ENCODE measurements around the gene ZCCHC17. TPM values are rescaled to one million over a fixed set of nuclear protein-coding genes. Genes with fewer than 3 reads are reported as not detected.

The ZCCHC17 gene
- total and polyA plus RNA-seq, 2 experiments from 2014 or later: 25.9 to 44.3 TPM

DNA sequence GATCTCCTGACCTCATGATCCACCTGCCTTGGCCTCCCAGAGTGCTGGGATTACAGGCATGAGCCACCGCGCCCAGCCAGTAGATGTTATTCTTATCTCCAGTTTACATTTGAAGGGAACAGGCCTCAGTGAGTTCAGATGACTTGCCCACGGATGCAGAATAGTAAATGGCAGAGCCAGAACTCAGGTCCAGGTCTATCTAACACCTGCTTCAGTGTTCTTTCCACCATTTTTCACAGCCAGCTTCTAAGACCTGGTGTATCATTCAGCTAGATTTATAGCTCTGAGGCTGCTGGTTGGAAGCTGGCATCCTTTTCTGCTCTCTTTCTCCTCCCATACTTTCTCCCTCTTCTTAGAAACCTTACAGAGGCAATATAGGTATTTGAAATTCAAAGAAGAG is 65.2 kb downstream of the ZCCHC17 start:
- 87% methylated on average over 3 of the region's 3 CpGs for WGBS (ENCODE audit: low lambda C conversion rate, missing lambda C conversion rate)
- Histone ChIP-seq H3K4me1 (ENCODE audit: insufficient read depth) (no peaks in the 10 kb centered on the region), H3K9me2 (replicated peaks; ENCODE audit: insufficient read depth) (no peaks in the 10 kb centered on the region), H3K4me2 (no peak overlapping the region), H2AFZ (no peak overlapping the region), H3K9me3 (ENCODE audit: low read depth) (no peaks in the 10 kb centered on the region), H4K20me1 (ENCODE audit: insufficient read depth, poor library complexity, severe bottlenecking) (no peaks in the 10 kb centered on the region), H3K4me3 (no peak overlapping the region), H3K79me2 (no peaks in the 10 kb centered on the region), H3K36me3 (replicated peaks; ENCODE audit: insufficient read depth, low read depth) (no peaks in the 10 kb centered on the region), H3K27me3 (no peaks in the 10 kb centered on the region), H3K27ac (no peak overlapping the region)
- no peak for TF ChIP-seq CTCF (IDR thresholded peaks at IDR 0.05; ENCODE audit: poor library complexity)
- no peak for DNase-seq (ENCODE audit: low spot score)

- H3K4me3 ChIP-seq: no peak overlapping the region
- no peaks in the 10 kb centered on the region for H3K79me2 ChIP-seq
- DNase-seq (ENCODE audit: low spot score): no peak
- H3K27me3 ChIP-seq: no peaks in the 10 kb centered on the region
- no peaks in the 10 kb centered on the region for H3K4me1 ChIP-seq (ENCODE audit: insufficient read depth)
- H2AFZ ChIP-seq: no peak overlapping the region
- no peaks in the 10 kb centered on the region for H3K36me3 ChIP-seq (replicated peaks; ENCODE audit: insufficient read depth, low read depth)
- no peaks in the 10 kb centered on the region for H3K9me3 ChIP-seq (ENCODE audit: low read depth)
- no peaks in the 10 kb centered on the region for H3K9me2 ChIP-seq (replicated peaks; ENCODE audit: insufficient read depth)
- TF ChIP-seq CTCF (IDR thresholded peaks at IDR 0.05; ENCODE audit: poor library complexity): no peak
- no peak for TF ChIP-seq EZH2 (IDR thresholded peaks at IDR 0.05; ENCODE audit: borderline replicate concordance)
- TF ChIP-seq EZH2phosphoT487 (IDR thresholded peaks at IDR 0.05; ENCODE audit: low read depth, severe bottlenecking, unreplicated experiment): no peak
- H4K20me1 ChIP-seq (ENCODE audit: insufficient read depth, poor library complexity, severe bottlenecking): no peaks in the 10 kb centered on the region
- no peak overlapping the region for H3K4me2 ChIP-seq
- WGBS (ENCODE audit: low lambda C conversion rate, missing lambda C conversion rate): 97% methylated on average over 3 of the region's 3 CpGs
- H3K27ac ChIP-seq: no peak overlapping the region
Measured at GRCh38 chr1:31364561-31365250, 67.9 kb downstream of the ZCCHC17 start.

GRCh38 chr1:31366796-31367195 is 70.0 kb downstream of the ZCCHC17 start:
- Histone ChIP-seq H2AFZ (no peak overlapping the region), H3K9me2 (replicated peaks; ENCODE audit: insufficient read depth) (no peaks in the 10 kb centered on the region), H3K79me2 (no peaks in the 10 kb centered on the region), H3K27ac (no peak overlapping the region), H3K4me2 (no peak overlapping the region), H3K27me3 (no peaks in the 10 kb centered on the region), H3K4me3 (no peak overlapping the region), H3K9me3 (ENCODE audit: low read depth) (no peaks in the 10 kb centered on the region), H3K4me1 (ENCODE audit: insufficient read depth) (peaks cover 17% of the 10 kb centered on the region), H3K36me3 (replicated peaks; ENCODE audit: insufficient read depth, low read depth) (no peaks in the 10 kb centered on the region), H4K20me1 (ENCODE audit: insufficient read depth, poor library complexity, severe bottlenecking) (no peaks in the 10 kb centered on the region)
- WGBS (ENCODE audit: low lambda C conversion rate, missing lambda C conversion rate): 72% methylated on average over 2 of the region's 2 CpGs
- no peak for TF ChIP-seq EZH2 (IDR thresholded peaks at IDR 0.05; ENCODE audit: borderline replicate concordance)
- TF ChIP-seq CTCF (IDR thresholded peaks at IDR 0.05; ENCODE audit: poor library complexity): no peak
- no peak for TF ChIP-seq EZH2phosphoT487 (IDR thresholded peaks at IDR 0.05; ENCODE audit: low read depth, severe bottlenecking, unreplicated experiment)
- DNase-seq (ENCODE audit: low spot score): no peak
